Ovary (tissue), 9 donors: ENCODE measurements around the gene PTPRS. TPM values are rescaled to one million over a fixed set of nuclear protein-coding genes. Genes with fewer than 3 reads are reported as not detected.

ENCODE experiments used
- DNase-seq, 5 donors: peaks; one replicate each; pipeline ENCODE4 v3.0.0-alpha.2; 2019 to 2020
- H3K27ac ChIP-seq, 2 donors: fragments of 200-600 bp; one replicate each; pipeline versions ENCODE4 v1.5.1 to v1.8.0; 2019 to 2022
- H3K27me3 ChIP-seq: fragments of 200-600 bp; one replicate; pipeline ENCODE4 v1.8.0; 2022
- H3K36me3 ChIP-seq: fragments of 200-600 bp; sonication (generic); one replicate; pipeline ENCODE4 v1.5.1; 2019
- H3K4me1 ChIP-seq: one replicate; pipeline ENCODE4 v1.8.1; 2013; ENCODE audit warnings: mild to moderate bottlenecking, moderate library complexity; ENCODE audit not compliant: insufficient read depth
- H3K4me3 ChIP-seq: fragments of 200-600 bp; sonication (generic); one replicate; pipeline ENCODE4 v1.5.1; 2017
- H3K9me3 ChIP-seq, 2 donors: fragments of 200-600 bp in 1 of 2; sonication (generic) in 1 of 2; one replicate each; pipeline versions ENCODE4 v1.5.1 to v1.8.1; 2013 to 2019; ENCODE audit warnings: mild to moderate bottlenecking in 1 of 2, moderate library complexity in 1 of 2
- CTCF ChIP-seq, 3 donors: fragments of 450-650 bp in 2 of 3; fragments of 200-600 bp in 1 of 3; IDR thresholded peaks; one replicate each; pipeline versions ENCODE4 v1.5.1 to v1.8.0; 2016 to 2022; ENCODE audit warnings: antibody characterized with exemption in 3 of 3, mild to moderate bottlenecking in 1 of 3
- EP300 ChIP-seq: sonication (generic); formaldehyde crosslinking; IDR thresholded peaks from one replicate; pipeline ENCODE4 v1.6.1; 2017; ENCODE audit warnings: antibody characterized with exemption
- POLR2A ChIP-seq: fragments of 450-650 bp; IDR thresholded peaks from one replicate; pipeline ENCODE4 v1.6.1; 2017; ENCODE audit warnings: antibody characterized with exemption, mild to moderate bottlenecking, moderate library complexity
- WGBS, 3 donors: extraction: QIAGEN DNeasy Blood & Tissue Kit in 1 of 3; methylation state at CpG; one replicate each; pipeline versions ENCODE4 v1.1.5 to v1.1.7; 2013 to 2017; 5-methylcytosine and 5-hydroxymethylcytosine counted together
- intact Hi-C, 4 donors: fragments of 100-400 bp; cut with DNase I; formaldehyde crosslinking; loops; one replicate each; pipeline versions ENCODE4 v1.11.0 to v1.15.1; 2022 to 2023
- polyA plus RNA-seq, 2 donors: library from polyadenylated mRNA; stranded (reverse); fragments of 200-250 nt in 1 of 2; fragments of 350-450 nt in 1 of 2; fragmentation: Illumina TruSeq in 1 of 2; extraction: RNeasy Lipid Tissue Mini Kit (QIAGEN cat#74804) in 1 of 2; gene quantifications; one replicate each; pipeline ENCODE4 v1.2.3, GENCODE V29; 2013 to 2014
- total RNA-seq, 7 donors: library from RNA; depleted of rRNA in 2 of 7; stranded (reverse); fragments of >200 nt in 2 of 7; fragmentation: NEBNext Ultra II Directional in 3 of 7; extraction: Animal tissue kit (Norgen Biotek cat#: 25700) in 3 of 7; gene quantifications; one replicate each; pipeline versions ENCODE4 v1.1.0 to v1.2.4, GENCODE V29; 2016 to 2023
- donor health status: DM: no; HTN: no; CAD: no; lungs with moderate emphysema.
- donor health status: DM: no; HTN: no; CAD: no.
- donor health status: Bipolar disorder and iron deficiency.
- donor health status: DM: yes; HTN: yes; CAD: no.
- donor health status: DM: no; HTN: no; CAD: no.
- donor health status: DM: yes; HTN: yes; CAD: no.

The PTPRS gene
- total and polyA plus RNA-seq, 9 donors: 12.3 to 196 (median 168) TPM

- no peak for DNase-seq
- no peak for TF ChIP-seq CTCF (IDR thresholded peaks at IDR 0.05)
- intact Hi-C loops: no loop called here
- H3K27ac ChIP-seq: no peak overlapping the region
- peaks cover 2% of the 10 kb centered on the region for H3K4me1 ChIP-seq
- no peaks in the 10 kb centered on the region for H3K36me3 ChIP-seq
- H3K27me3 ChIP-seq: no peaks in the 10 kb centered on the region
- 90 to 92% (median 92%) methylated on average over 6 of the region's 6 CpGs for WGBS, 3 donors
- H3K4me3 ChIP-seq: no peak overlapping the region
- no peaks in the 10 kb centered on the region for H3K9me3 ChIP-seq
Measured at GRCh38 chr19:5318306-5318705, 22.3 kb downstream of the PTPRS start.

DNA sequence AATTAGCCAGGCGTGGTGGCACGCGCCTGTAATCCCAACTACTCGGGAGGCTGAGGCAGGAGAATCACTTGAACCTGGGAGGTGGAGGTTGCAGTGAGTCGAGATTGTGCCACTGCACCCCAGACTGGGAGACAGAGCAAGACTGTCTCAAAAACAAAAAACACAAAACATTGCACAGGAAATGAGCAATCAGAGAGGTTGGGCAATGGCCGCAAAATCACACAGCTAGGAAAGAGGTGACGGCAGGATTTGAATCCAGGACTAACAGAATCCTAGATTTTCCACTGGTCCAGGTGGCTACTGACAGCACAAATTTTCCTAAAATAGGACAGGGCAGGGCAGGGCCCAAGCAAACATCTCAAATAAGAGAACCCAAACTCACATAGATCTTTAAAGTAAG is 23.3 kb downstream of the PTPRS start:
- Histone ChIP-seq H3K27me3 (no peaks in the 10 kb centered on the region), H3K4me1 (peaks cover 1% of the 10 kb centered on the region), H3K4me3 (no peak overlapping the region), H3K36me3 (no peaks in the 10 kb centered on the region), H3K27ac (no peak overlapping the region), H3K9me3 (no peaks in the 10 kb centered on the region)
- intact Hi-C loops: no loop called here
- WGBS, 3 donors: 79 to 93% (median 92%) methylated on average over 6 to 7 of the region's 7 CpGs
- no peak for DNase-seq
- TF ChIP-seq EP300 (no peak), CTCF (IDR thresholded peaks at IDR 0.05) (no peak), POLR2A (no peak)

DNA sequence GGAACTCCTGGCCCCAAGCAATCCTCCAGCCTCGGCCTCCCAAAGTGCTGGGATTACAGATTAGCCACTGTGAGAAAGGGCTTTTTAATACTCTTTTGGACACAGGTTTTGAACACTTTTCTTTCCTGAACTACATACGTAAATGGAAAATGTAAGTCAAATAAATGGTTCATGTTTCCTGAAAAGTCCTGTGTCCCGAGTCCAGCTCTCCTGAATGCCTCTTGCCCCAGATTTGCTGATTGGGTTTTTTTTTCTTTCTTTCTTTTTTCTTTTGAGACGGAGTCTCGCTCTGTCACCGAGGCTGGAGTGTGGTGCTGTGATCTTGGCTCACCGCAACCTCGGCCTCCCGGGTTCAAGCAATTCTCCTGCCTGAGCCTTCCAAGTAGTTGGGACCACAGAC is 24.5 kb downstream of the PTPRS start:
- Histone ChIP-seq H3K4me1 (no peaks in the 10 kb centered on the region), H3K4me3 (no peak overlapping the region), H3K27ac (no peak overlapping the region), H3K27me3 (no peaks in the 10 kb centered on the region), H3K36me3 (no peaks in the 10 kb centered on the region), H3K9me3 (no peaks in the 10 kb centered on the region)
- intact Hi-C loops: no loop called here
- DNase-seq: no peak
- 90 to 93% (median 91%) methylated on average over 9 of the region's 9 CpGs for WGBS, 3 donors
- TF ChIP-seq POLR2A: no peak
- TF ChIP-seq CTCF (IDR thresholded peaks at IDR 0.05): no peak
- no peak for TF ChIP-seq EP300

- no peak for DNase-seq
- Histone ChIP-seq H3K27ac (no peak overlapping the region), H3K36me3 (no peaks in the 10 kb centered on the region), H3K4me1 (no peaks in the 10 kb centered on the region), H3K4me3 (no peak overlapping the region), H3K9me3 (no peaks in the 10 kb centered on the region), H3K27me3 (no peaks in the 10 kb centered on the region)
- WGBS, 3 donors: 94 to 99% (median 98%) methylated on average over 4 of the region's 4 CpGs
- intact Hi-C loops: no loop called here
- no peak for TF ChIP-seq POLR2A
- TF ChIP-seq EP300: no peak
- TF ChIP-seq CTCF (IDR thresholded peaks at IDR 0.05): no peak
Measured at GRCh38 chr19:5314907-5315298, 25.7 kb downstream of the PTPRS start.
